SU-DHL-6 (cell line): ENCODE results near the gene LHX1.

Experiments
- H2AFZ ChIP-seq: fragments of 200-600 bp; sonication (generic); 2 replicates; pipeline ENCODE4 v1.6.1; 2014; ENCODE audit warnings: low read depth, mild to moderate bottlenecking, moderate library complexity, mixed read lengths, antibody characterized with exemption, low read length; ENCODE audit not compliant: severe bottlenecking
- H3F3A ChIP-seq: fragments of 200-600 bp; shearing (Covaris generic); 2 replicates; pipeline ENCODE4 v1.6.0; 2016; ENCODE audit warnings: antibody characterized with exemption, mild to moderate bottlenecking; ENCODE audit not compliant: insufficient read depth
- H3K27ac ChIP-seq: fragments of 200-600 bp; sonication (generic); 2 replicates; pipeline ENCODE4 v1.5.1; 2016; ENCODE audit warnings: low read depth, mild to moderate bottlenecking, low read length, moderate library complexity, mixed read lengths
- H3K27me3 ChIP-seq: fragments of 200-600 bp; sonication (generic), shearing (Covaris generic); 2 replicates; pipeline ENCODE4 v1.6.0; 2014; ENCODE audit warnings: mild to moderate bottlenecking, low read length
- H3K36me3 ChIP-seq: fragments of 200-600 bp; sonication (generic); 2 replicates; pipeline ENCODE4 v1.6.1; 2014; ENCODE audit warnings: mild to moderate bottlenecking, low read length, mixed read lengths
- H3K4me2 ChIP-seq: fragments of 300-600, 200-600 bp; shearing (Covaris generic), sonication (generic); 2 replicates; pipeline ENCODE4 v1.6.0; 2014; ENCODE audit warnings: low read length, low read depth, mild to moderate bottlenecking; ENCODE audit not compliant: poor library complexity, severe bottlenecking
- H3K4me3 ChIP-seq: fragments of 200-600 bp; sonication (generic); 2 replicates; pipeline ENCODE4 v1.5.1; 2014; ENCODE audit warnings: antibody characterized with exemption, low read length, mild to moderate bottlenecking, mixed read lengths; ENCODE audit not compliant: insufficient read depth, poor library complexity, severe bottlenecking
- H3K79me2 ChIP-seq: fragments of 200-600 bp; sonication (generic); 2 replicates; pipeline ENCODE4 v1.6.1; 2014; ENCODE audit warnings: mild to moderate bottlenecking, low read length, moderate library complexity; ENCODE audit not compliant: insufficient read depth
- H3K9ac ChIP-seq: fragments of 200-600 bp; sonication (generic); 2 replicates; pipeline ENCODE4 v1.7.0; 2014; ENCODE audit warnings: mild to moderate bottlenecking, low read length
- H3K9me2 ChIP-seq: fragments of 200-600 bp; sonication (generic); replicated peaks from 2 replicates; pipeline ENCODE4 v1.6.1; 2014; ENCODE audit warnings: low read length; ENCODE audit not compliant: insufficient read depth
- H3K9me3 ChIP-seq: fragments of 200-600 bp; sonication (generic); 2 replicates; pipeline ENCODE4 v1.6.1; 2014; ENCODE audit warnings: low read length, mixed read lengths; ENCODE audit not compliant: insufficient read depth
- H4K20me1 ChIP-seq: fragments of 200-600 bp; sonication (generic); 2 replicates; pipeline ENCODE4 v1.6.1; 2014; ENCODE audit warnings: low read depth, mild to moderate bottlenecking, antibody characterized with exemption, low read length, moderate library complexity, mixed read lengths
- EZH2phosphoT487 ChIP-seq: fragments of 200-600 bp; sonication (generic), shearing (Covaris generic); conservative IDR thresholded peaks from 2 replicates; pipeline ENCODE4 v1.6.1; 2018; ENCODE audit warnings: mild to moderate bottlenecking, antibody characterized with exemption, low read length, moderate library complexity, mixed read lengths
- TF ChIP-seq, protein P1 (sequence below): fragments of 200-600 bp; sonication (generic); IDR thresholded peaks from one replicate; pipeline ENCODE4 v1.5.1; 2017; ENCODE audit warnings: antibody characterized with exemption, mild to moderate bottlenecking, low read length, moderate library complexity; ENCODE audit not compliant: insufficient read depth, poor library complexity, severe bottlenecking

LHX1 gene

DNA sequence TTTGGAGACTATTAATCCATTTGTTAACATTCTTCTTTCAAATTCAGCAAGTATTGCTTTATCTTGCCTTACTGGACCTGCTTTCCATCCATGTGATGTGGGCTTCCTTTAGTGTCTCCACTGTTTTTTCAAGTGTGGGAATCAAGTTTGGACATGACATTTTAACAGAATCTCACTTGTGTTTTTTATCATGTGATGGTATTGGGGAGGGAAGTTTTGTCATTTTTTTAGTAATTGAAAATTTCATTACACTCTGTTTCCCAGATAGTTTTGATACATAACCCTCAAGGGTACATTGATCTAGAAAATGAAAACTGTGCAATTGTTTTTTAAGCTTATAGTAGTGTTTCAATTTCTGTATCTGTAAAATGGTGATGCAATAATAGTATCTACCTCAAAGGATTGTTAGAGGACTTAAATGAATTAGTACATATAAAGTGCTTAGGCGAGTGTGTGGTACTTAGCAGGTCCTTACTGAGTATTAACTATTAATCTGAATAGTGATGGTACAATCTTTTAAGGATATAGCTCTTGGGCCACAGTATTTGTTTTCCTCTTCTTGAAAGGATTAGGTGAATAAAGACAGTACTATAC, 38.7 kb downstream of the LHX1 start:
- Histone ChIP-seq H3K79me2 (peaks cover 97% of the 10 kb centered on the region), H3K4me2 (no peak overlapping the region), H4K20me1 (peaks cover 23% of the 10 kb centered on the region), H3K27me3 (no peaks in the 10 kb centered on the region), H3K9ac (no peak overlapping the region), H3K27ac (no peak overlapping the region), H3K36me3 (peaks cover 16% of the 10 kb centered on the region; the same call in 1 of the 2 replicates), H2AFZ (no peak overlapping the region), H3K9me2 (no peaks in the 10 kb centered on the region), H3K4me3 (no peak overlapping the region), H3F3A (0 out of 2 replicates have a peak, but pooled peaks cover 6% of the 10 kb centered on the region), H3K9me3 (no peaks in the 10 kb centered on the region)
- TF ChIP-seq EZH2phosphoT487, result no peak
- TF ChIP-seq, protein P1, sequence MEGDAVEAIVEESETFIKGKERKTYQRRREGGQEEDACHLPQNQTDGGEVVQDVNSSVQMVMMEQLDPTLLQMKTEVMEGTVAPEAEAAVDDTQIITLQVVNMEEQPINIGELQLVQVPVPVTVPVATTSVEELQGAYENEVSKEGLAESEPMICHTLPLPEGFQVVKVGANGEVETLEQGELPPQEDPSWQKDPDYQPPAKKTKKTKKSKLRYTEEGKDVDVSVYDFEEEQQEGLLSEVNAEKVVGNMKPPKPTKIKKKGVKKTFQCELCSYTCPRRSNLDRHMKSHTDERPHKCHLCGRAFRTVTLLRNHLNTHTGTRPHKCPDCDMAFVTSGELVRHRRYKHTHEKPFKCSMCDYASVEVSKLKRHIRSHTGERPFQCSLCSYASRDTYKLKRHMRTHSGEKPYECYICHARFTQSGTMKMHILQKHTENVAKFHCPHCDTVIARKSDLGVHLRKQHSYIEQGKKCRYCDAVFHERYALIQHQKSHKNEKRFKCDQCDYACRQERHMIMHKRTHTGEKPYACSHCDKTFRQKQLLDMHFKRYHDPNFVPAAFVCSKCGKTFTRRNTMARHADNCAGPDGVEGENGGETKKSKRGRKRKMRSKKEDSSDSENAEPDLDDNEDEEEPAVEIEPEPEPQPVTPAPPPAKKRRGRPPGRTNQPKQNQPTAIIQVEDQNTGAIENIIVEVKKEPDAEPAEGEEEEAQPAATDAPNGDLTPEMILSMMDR, result no peak

DNA sequence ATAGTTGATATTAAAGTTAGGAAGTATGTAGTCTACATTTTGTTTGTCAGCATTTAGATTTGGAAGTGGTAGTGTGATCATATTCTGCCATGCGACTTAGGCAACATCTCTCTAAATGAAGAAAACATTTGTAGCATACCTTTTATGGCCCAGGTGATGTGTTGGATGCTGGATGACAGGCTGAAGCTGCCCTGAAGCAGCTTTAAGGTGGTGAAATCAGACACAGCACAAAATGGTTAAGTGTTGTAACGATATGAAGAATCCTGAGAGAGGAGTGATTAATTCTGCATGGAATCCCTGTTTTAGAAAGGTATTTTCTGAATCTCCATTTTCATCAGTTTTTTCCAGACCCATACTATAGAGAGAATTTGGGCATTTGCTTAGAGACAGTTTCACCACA, 39.8 kb downstream of the LHX1 start:
- Histone ChIP-seq H4K20me1 (peaks cover 23% of the 10 kb centered on the region), H3K79me2 (peaks cover 95% of the 10 kb centered on the region), H3K9me3 (no peaks in the 10 kb centered on the region), H3K9me2 (no peaks in the 10 kb centered on the region), H3K4me2 (no peak overlapping the region), H3K9ac (no peak overlapping the region), H2AFZ (no peak overlapping the region), H3K4me3 (no peak overlapping the region), H3F3A (0 out of 2 replicates have a peak, but pooled peaks cover 6% of the 10 kb centered on the region), H3K36me3 (peaks cover 13% of the 10 kb centered on the region; the same call in 1 of the 2 replicates), H3K27ac (no peak overlapping the region), H3K27me3 (no peaks in the 10 kb centered on the region)
- TF ChIP-seq, protein P1, result no peak
- TF ChIP-seq EZH2phosphoT487, result no peak

DNA sequence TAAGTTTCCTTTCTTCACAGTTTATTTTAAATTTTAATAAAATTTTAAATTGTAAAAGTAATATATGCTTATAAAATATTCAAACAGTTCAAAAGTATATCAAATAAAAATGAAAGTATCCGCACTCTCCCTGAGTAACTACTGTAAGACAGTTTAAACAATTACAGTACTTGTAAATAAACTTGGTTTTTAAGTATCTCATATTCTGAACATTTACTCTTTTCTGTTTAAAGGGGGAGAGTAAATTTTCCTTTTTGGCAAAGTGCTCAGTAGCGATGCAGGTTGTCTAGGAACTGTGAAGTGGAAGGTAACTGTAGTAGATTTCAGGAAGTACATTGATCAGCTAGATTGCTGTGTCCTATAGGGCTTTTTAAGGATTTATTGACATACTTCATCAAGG, 40.3 kb downstream of the LHX1 start:
- no peaks in the 10 kb centered on the region for H3K9me2 ChIP-seq
- peaks cover 14% of the 10 kb centered on the region; the same call in 1 of the 2 replicates for H3K36me3 ChIP-seq
- peaks cover 23% of the 10 kb centered on the region for H4K20me1 ChIP-seq
- no peaks in the 10 kb centered on the region for H3K9me3 ChIP-seq
- no peak overlapping the region for H3K4me2 ChIP-seq
- peaks cover 95% of the 10 kb centered on the region for H3K79me2 ChIP-seq
- no peak overlapping the region for H3K4me3 ChIP-seq
- H3K27me3 ChIP-seq, result no peaks in the 10 kb centered on the region
- H3K27ac ChIP-seq, result no peak overlapping the region
- H3K9ac ChIP-seq, result no peak overlapping the region
- H2AFZ ChIP-seq, result no peak overlapping the region
- H3F3A ChIP-seq, result 0 out of 2 replicates have a peak, but pooled peaks cover 6% of the 10 kb centered on the region
- TF ChIP-seq EZH2phosphoT487, result no peak
- TF ChIP-seq, protein P1, result no peak
